Right atrium auricular region (tissue), 2 donors: ENCODE measurements around the gene NHSL1. TPM values are rescaled to one million over a fixed set of nuclear protein-coding genes. Genes with fewer than 3 reads are reported as not detected.

Source experiments
- DNase-seq: peaks from one replicate; pipeline ENCODE4 v3.0.0-alpha.2; 2019; ENCODE audit warnings: low spot score
- H3K27ac ChIP-seq, 2 donors: fragments of 200-600 bp; sonication (generic); 1 replicate in 1 of 2; 2 replicates in 1 of 2; pipeline ENCODE4 v1.5.1; 2016 to 2019
- H3K27me3 ChIP-seq, 2 donors: fragments of 200-600 bp; sonication (generic); one replicate each; pipeline versions ENCODE4 v1.5.1 to v1.6.0; 2017 to 2019
- H3K36me3 ChIP-seq: fragments of 200-600 bp; sonication (generic); one replicate; pipeline ENCODE4 v1.5.1; 2016
- H3K4me1 ChIP-seq, 2 donors: fragments of 200-600 bp; sonication (generic); one replicate each; pipeline versions ENCODE4 v1.5.1 to v1.6.0; 2017 to 2019
- H3K4me3 ChIP-seq, 2 donors: fragments of 200-600 bp; sonication (generic); 1 replicate in 1 of 2; 2 replicates in 1 of 2; pipeline ENCODE4 v1.5.1; 2017 to 2019; ENCODE audit warnings: mild to moderate bottlenecking in 1 of 2, moderate library complexity in 1 of 2
- H3K9me3 ChIP-seq, 2 donors: fragments of 200-600 bp; sonication (generic); one replicate each; pipeline ENCODE4 v1.5.1; 2019
- CTCF ChIP-seq, 2 donors: fragments of 200-600 bp; sonication (generic); IDR thresholded peaks; one replicate each; pipeline ENCODE4 v1.5.1; 2019; ENCODE audit warnings: antibody characterized with exemption in 2 of 2
- total RNA-seq, 2 donors: library from RNA; depleted of rRNA; stranded (reverse); fragments of >200 nt; gene quantifications; one replicate each; pipeline ENCODE4 v1.1.0, GENCODE V29; 2016

Gene NHSL1
- total RNA-seq, 2 donors from 2014 or later: 34.3 to 41.6 TPM

- no peak for DNase-seq
- no peaks in the 10 kb centered on the region for H3K9me3 ChIP-seq
- H3K27me3 ChIP-seq: no peaks in the 10 kb centered on the region
- no peak overlapping the region for H3K27ac ChIP-seq
- H3K4me1 ChIP-seq: no peaks in the 10 kb centered on the region
- TF ChIP-seq CTCF (IDR thresholded peaks at IDR 0.05): no peak
- no peaks in the 10 kb centered on the region for H3K36me3 ChIP-seq
- H3K4me3 ChIP-seq: no peak overlapping the region
These were observed 43.4 kb downstream of the NHSL1 start for GRCh38 chr6:138455746-138456400.

GRCh38 chr6:138454981-138455706, 44.1 kb downstream of the NHSL1 start:
- Histone ChIP-seq H3K4me3 (no peak overlapping the region), H3K27ac (no peak overlapping the region), H3K27me3 (no peaks in the 10 kb centered on the region), H3K36me3 (no peaks in the 10 kb centered on the region), H3K9me3 (no peaks in the 10 kb centered on the region), H3K4me1 (no peaks in the 10 kb centered on the region)
- DNase-seq: no peak
- no peak for TF ChIP-seq CTCF (IDR thresholded peaks at IDR 0.05)

GRCh38 chr6:138451043-138451442, 48.3 kb downstream of the NHSL1 start:
- Histone ChIP-seq H3K27me3 (no peaks in the 10 kb centered on the region), H3K9me3 (no peaks in the 10 kb centered on the region), H3K4me1 (no peaks in the 10 kb centered on the region), H3K27ac (no peak overlapping the region), H3K36me3 (no peaks in the 10 kb centered on the region), H3K4me3 (no peak overlapping the region)
- DNase-seq: no peak
- TF ChIP-seq CTCF (IDR thresholded peaks at IDR 0.05): no peak

DNA sequence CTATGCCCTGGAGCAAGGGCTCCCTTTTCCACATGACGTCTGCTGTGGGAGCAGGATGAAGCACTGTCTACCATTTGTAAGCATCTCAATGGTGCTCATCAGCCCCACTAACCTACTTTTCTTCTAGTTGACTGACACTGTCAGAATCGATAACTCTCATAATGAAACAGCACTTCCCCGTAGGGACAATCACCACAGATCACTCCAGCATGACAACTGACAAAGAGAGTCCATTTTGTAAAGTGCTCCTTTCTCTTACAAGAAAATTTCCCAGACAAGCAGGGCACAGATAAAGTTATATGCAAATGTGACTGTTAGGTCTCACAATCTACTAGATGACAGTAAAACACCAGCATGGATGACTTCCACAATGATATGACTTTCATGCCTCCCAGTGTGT, 48.8 kb downstream of the NHSL1 start:
- no peak for DNase-seq
- H3K4me3 ChIP-seq: no peak overlapping the region

GRCh38 chr6:138446821-138447220, 52.5 kb downstream of the NHSL1 start:
- TF ChIP-seq CTCF (IDR thresholded peaks at IDR 0.05): no peak
- Histone ChIP-seq H3K4me1 (no peaks in the 10 kb centered on the region), H3K9me3 (no peaks in the 10 kb centered on the region), H3K36me3 (no peaks in the 10 kb centered on the region), H3K4me3 (no peak overlapping the region), H3K27ac (no peak overlapping the region), H3K27me3 (no peaks in the 10 kb centered on the region)
- no peak for DNase-seq

More for the DNA sequence above, 48.8 kb downstream of the NHSL1 start:
- no peaks in the 10 kb centered on the region for H3K9me3 ChIP-seq
- no peak overlapping the region for H3K27ac ChIP-seq
- no peaks in the 10 kb centered on the region for H3K36me3 ChIP-seq
- H3K4me1 ChIP-seq: no peaks in the 10 kb centered on the region
- no peaks in the 10 kb centered on the region for H3K27me3 ChIP-seq
- TF ChIP-seq CTCF (IDR thresholded peaks at IDR 0.05): no peak
